CD14-positive monocyte (primary cell): ENCODE measurements around the gene INPP1. TPM values are rescaled to one million over a fixed set of nuclear protein-coding genes. Genes with fewer than 3 reads are reported as not detected.

Experiments
- DNase-seq, 3 donors: peaks; one replicate each; pipeline ENCODE4 v3.0.0-alpha.2; 2011 to 2022
- H2AFZ ChIP-seq: 2 replicates; pipeline ENCODE4 v1.6.0; 2012; ENCODE audit warnings: mild to moderate bottlenecking, low read depth, low read length, inconsistent platforms; ENCODE audit not compliant: insufficient read depth, poor library complexity, severe bottlenecking
- H3K27ac ChIP-seq, 2 donors: 1 replicate in 1 of 2; 2 replicates in 1 of 2; pipeline ENCODE4 v1.5.1; 2012 to 2013; ENCODE audit warnings: low read length in 2 of 2, control low read depth in 1 of 2, inconsistent platforms in 1 of 2, low read depth in 1 of 2, mild to moderate bottlenecking in 1 of 2
- H3K27me3 ChIP-seq, 2 donors: one replicate each; pipeline versions ENCODE4 v1.6.0 to v1.6.1; 2011 to 2013; ENCODE audit warnings: low read length in 2 of 2; ENCODE audit not compliant: control insufficient read depth in 2 of 2, insufficient read depth in 2 of 2
- H3K36me3 ChIP-seq, 2 donors: replicated peaks in 1 of 2; 1 replicate in 1 of 2; 2 replicates in 1 of 2; pipeline versions ENCODE4 v1.5.1 to v1.6.1; 2012 to 2013; ENCODE audit warnings: low read length in 2 of 2, control low read depth in 1 of 2, inconsistent platforms in 1 of 2, mild to moderate bottlenecking in 1 of 2; ENCODE audit not compliant: insufficient read depth in 2 of 2, control insufficient read depth in 1 of 2
- H3K4me1 ChIP-seq, 2 donors: 1 replicate in 1 of 2; 2 replicates in 1 of 2; pipeline versions ENCODE4 v1.5.1 to v1.6.1; 2012 to 2013; ENCODE audit warnings: low read length in 2 of 2, control low read depth in 1 of 2, inconsistent platforms in 1 of 2, mild to moderate bottlenecking in 1 of 2, moderate library complexity in 1 of 2; ENCODE audit not compliant: insufficient read depth in 2 of 2, control insufficient read depth in 1 of 2
- H3K4me2 ChIP-seq: replicated peaks from 2 replicates; pipeline ENCODE3; 2012; ENCODE audit warnings: low read length, moderate library complexity, mild to moderate bottlenecking; ENCODE audit not compliant: poor library complexity, severe bottlenecking; ENCODE audit errors: extremely low read depth
- H3K4me3 ChIP-seq, 3 experiments: fragments of 200-600 bp in 1 of 3; sonication (generic) in 1 of 3; replicated peaks in 1 of 3; 1 replicate in 2 of 3; 2 replicates in 1 of 3; pipeline ENCODE4 v1.5.1; 2011 to 2013; ENCODE audit warnings: low read length in 3 of 3, mild to moderate bottlenecking in 3 of 3, control low read depth in 2 of 3, low read depth in 2 of 3, inconsistent platforms in 1 of 3, moderate library complexity in 1 of 3
- H3K79me2 ChIP-seq: 2 replicates; pipeline ENCODE4 v1.6.0; 2012; ENCODE audit warnings: mild to moderate bottlenecking, control low read depth, inconsistent platforms, low read length, moderate library complexity; ENCODE audit not compliant: insufficient read depth
- H3K9ac ChIP-seq: 2 replicates; pipeline ENCODE4 v1.6.0; 2017; ENCODE audit warnings: low read length, mild to moderate bottlenecking; ENCODE audit not compliant: insufficient read depth, poor library complexity, severe bottlenecking
- H3K9me3 ChIP-seq, 2 donors: replicated peaks in 1 of 2; 1 replicate in 1 of 2; 2 replicates in 1 of 2; pipeline versions ENCODE4 v1.5.1 to v1.6.1; 2012 to 2013; ENCODE audit warnings: low read length in 2 of 2, control low read depth in 1 of 2; ENCODE audit not compliant: control insufficient read depth in 1 of 2, insufficient read depth in 1 of 2
- H4K20me1 ChIP-seq: 2 replicates; pipeline ENCODE4 v1.6.0; 2012; ENCODE audit warnings: mild to moderate bottlenecking, low read length, control low read depth, moderate library complexity; ENCODE audit not compliant: insufficient read depth
- H3K27ac Mint-ChIP-seq, 7 donors: one replicate each; pipeline ENCODE4 v1.8.0; 2020; ENCODE audit warnings: mild to moderate bottlenecking in 7 of 7, mixed read lengths in 7 of 7, moderate library complexity in 6 of 7, inconsistent platforms in 2 of 7
- H3K27me3 Mint-ChIP-seq, 3 donors: one replicate each; pipeline ENCODE4 v1.8.0; 2021 to 2022; ENCODE audit warnings: low read depth in 3 of 3, mild to moderate bottlenecking in 3 of 3, mixed read lengths in 3 of 3, moderate library complexity in 3 of 3, inconsistent platforms in 1 of 3
- H3K36me3 Mint-ChIP-seq, 2 donors: one replicate each; pipeline ENCODE4 v1.8.0; 2020; ENCODE audit warnings: mixed read lengths in 2 of 2, inconsistent platforms in 1 of 2, mild to moderate bottlenecking in 1 of 2
- H3K4me1 Mint-ChIP-seq: one replicate; pipeline ENCODE4 v1.8.0; 2020; ENCODE audit warnings: mild to moderate bottlenecking, mixed read lengths
- H3K4me3 Mint-ChIP-seq, 2 donors: one replicate each; pipeline ENCODE4 v1.8.0; 2020; ENCODE audit warnings: mild to moderate bottlenecking in 2 of 2, mixed read lengths in 2 of 2, moderate library complexity in 1 of 2
- H3K9me3 Mint-ChIP-seq, 7 donors: one replicate each; pipeline ENCODE4 v1.8.0; 2020 to 2022; ENCODE audit warnings: mixed read lengths in 7 of 7, mild to moderate bottlenecking in 6 of 7, moderate library complexity in 6 of 7, inconsistent platforms in 2 of 7
- WGBS: methylation state at CpG from one replicate; pipeline ENCODE4 v1.1.5; 2013; ENCODE audit warnings: missing lambda C conversion rate; ENCODE audit not compliant: insufficient coverage; 5-methylcytosine and 5-hydroxymethylcytosine counted together
- intact Hi-C, 2 donors: fragments of 100-400 bp; cut with micrococcal nuclease; formaldehyde crosslinking; loops; one replicate each; pipeline versions ENCODE4 v1.15.0 to v1.15.1; 2023
- polyA plus RNA-seq, 3 donors: library from polyadenylated mRNA; depleted of rRNA in 1 of 3; unstranded in 2 of 3; stranded (reverse) in 1 of 3; fragments of 300-500 nt in 2 of 3; fragments of >200 nt in 1 of 3; fragmentation: Illumina TruSeq in 2 of 3; gene quantifications; 1 replicate in 2 of 3; 2 replicates in 1 of 3; pipeline ENCODE4 v1.2.3, GENCODE V29; 2012 to 2021
- TF ChIP-seq, protein P1 (sequence below): fragments of 200-600 bp; IDR thresholded peaks from one replicate; pipeline ENCODE4 v1.8.0; 2022; ENCODE audit warnings: antibody characterized with exemption, mild to moderate bottlenecking

The INPP1 gene
- polyA plus RNA-seq, 3 donors = 8.9 to 17.8 (median 13.3) TPM

DNA sequence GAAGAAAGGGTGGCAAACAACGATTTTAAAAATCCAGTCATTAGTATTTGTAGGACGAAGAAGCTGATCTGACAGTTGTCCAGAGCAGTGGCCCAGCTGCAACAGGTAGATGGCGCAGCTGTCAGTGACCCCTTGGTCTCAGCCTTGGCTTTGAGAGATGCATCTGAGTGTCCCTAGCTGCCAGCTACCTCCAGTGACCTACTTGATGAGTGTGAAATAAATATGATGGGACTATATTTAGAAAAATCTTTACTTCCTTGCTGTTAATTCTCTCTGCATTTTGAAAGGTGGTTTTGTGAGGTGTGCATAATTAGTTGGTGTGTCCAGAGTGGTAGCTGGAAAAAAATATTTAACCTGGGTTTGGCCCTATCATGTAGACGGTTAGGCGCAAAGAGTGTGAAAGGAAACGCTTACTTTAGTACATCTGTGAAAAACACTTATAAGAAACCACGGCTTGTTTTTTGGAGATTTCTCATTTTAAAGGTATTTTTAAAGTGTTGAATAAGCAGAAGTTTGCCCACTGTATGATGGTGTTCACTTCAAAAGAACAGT, 963 bp downstream of the INPP1 start:
- Mint-ChIP-seq H3K27ac (peak overlapping the region; percentile 86 to 96 (median 91)), H3K4me3 (peak overlapping the region; percentile 87 to 93), H3K9me3 (peaks cover 0 to 1% (median 0%) of the 10 kb centered on the region in 7 donors), H3K36me3 (peaks cover 11 to 14% of the 10 kb centered on the region in 2 donors), H3K27me3 (no peaks in the 10 kb centered on the region), H3K4me1 (peaks cover 20% of the 10 kb centered on the region)
- H2AFZ ChIP-seq = peak overlapping the region; percentile 87
- H3K4me2 ChIP-seq = peak overlapping the region; percentile 83
- H3K27me3 ChIP-seq = no peaks in the 10 kb centered on the region
- DNase-seq = peak; percentile 23 to 47 (median 45)
- intact Hi-C loops = no loop called here
- TF ChIP-seq, protein P1, sequence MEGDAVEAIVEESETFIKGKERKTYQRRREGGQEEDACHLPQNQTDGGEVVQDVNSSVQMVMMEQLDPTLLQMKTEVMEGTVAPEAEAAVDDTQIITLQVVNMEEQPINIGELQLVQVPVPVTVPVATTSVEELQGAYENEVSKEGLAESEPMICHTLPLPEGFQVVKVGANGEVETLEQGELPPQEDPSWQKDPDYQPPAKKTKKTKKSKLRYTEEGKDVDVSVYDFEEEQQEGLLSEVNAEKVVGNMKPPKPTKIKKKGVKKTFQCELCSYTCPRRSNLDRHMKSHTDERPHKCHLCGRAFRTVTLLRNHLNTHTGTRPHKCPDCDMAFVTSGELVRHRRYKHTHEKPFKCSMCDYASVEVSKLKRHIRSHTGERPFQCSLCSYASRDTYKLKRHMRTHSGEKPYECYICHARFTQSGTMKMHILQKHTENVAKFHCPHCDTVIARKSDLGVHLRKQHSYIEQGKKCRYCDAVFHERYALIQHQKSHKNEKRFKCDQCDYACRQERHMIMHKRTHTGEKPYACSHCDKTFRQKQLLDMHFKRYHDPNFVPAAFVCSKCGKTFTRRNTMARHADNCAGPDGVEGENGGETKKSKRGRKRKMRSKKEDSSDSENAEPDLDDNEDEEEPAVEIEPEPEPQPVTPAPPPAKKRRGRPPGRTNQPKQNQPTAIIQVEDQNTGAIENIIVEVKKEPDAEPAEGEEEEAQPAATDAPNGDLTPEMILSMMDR = no peak
- peaks cover 24% of the 10 kb centered on the region for H3K79me2 ChIP-seq
- no peaks in the 10 kb centered on the region for H3K9me3 ChIP-seq
- no peaks in the 10 kb centered on the region for H4K20me1 ChIP-seq
- peaks cover 18 to 20% of the 10 kb centered on the region in 2 donors for H3K4me1 ChIP-seq
- no peaks in the 10 kb centered on the region for H3K36me3 ChIP-seq
- peak overlapping the region; percentile 86 for H3K9ac ChIP-seq
- peak overlapping the region; percentile 56 to 88 for H3K27ac ChIP-seq
- WGBS = 0% methylated on average over 3 of the region's 7 CpGs
- H3K4me3 ChIP-seq = peak overlapping the region; percentile 50 to 84 (median 68)

DNA sequence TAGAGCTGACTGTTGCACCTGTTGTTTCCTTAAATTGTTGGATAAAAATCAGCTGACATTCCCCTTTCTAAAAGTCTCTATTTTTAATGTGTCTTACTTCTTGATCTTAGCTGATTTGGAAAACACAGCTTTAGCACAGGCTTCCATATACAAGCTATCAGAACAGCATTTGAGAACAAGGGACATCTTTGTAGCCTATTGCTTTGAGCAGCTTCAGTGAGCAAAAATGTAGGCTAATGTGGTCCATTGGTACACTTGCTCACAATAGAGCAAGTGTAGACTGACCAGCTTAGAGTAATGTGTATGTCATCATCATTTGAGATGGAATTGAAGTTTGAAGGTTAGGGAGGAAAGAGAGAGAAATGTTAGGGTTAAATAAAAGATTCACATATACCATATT, 7.0 kb downstream of the INPP1 start:
- no peak for DNase-seq
- Histone ChIP-seq H3K4me3 (no peak overlapping the region), H3K27ac (no peak overlapping the region), H3K4me2 (no peak overlapping the region), H4K20me1 (no peaks in the 10 kb centered on the region), H3K4me1 (no peaks in the 10 kb centered on the region), H3K79me2 (peaks cover 11% of the 10 kb centered on the region), H3K27me3 (no peaks in the 10 kb centered on the region), H3K9ac (no peak overlapping the region), H3K9me3 (no peaks in the 10 kb centered on the region), H3K36me3 (peaks cover 0 to 23% of the 10 kb centered on the region in 2 donors), H2AFZ (no peak overlapping the region)
- Mint-ChIP-seq H3K27me3 (no peaks in the 10 kb centered on the region), H3K4me3 (no peak overlapping the region), H3K27ac (no peak overlapping the region), H3K36me3 (peaks cover 21 to 24% of the 10 kb centered on the region in 2 donors), H3K9me3 (no peaks in the 10 kb centered on the region), H3K4me1 (peaks cover 15% of the 10 kb centered on the region)
- TF ChIP-seq, protein P1 = no peak
- intact Hi-C loops = no loop called here
